GM13977 (cell line): ENCODE measurements around the gene ZFPL1.

Experiments used
- DNase-seq: peaks from one replicate; pipeline ENCODE4 v3.0.0; 2012; ENCODE audit warnings: low spot score
- in situ Hi-C: fragments of 300-500 bp; cut with MboI; formaldehyde crosslinking; loops from one replicate; pipeline ENCODE4 v1.12.0; 2022; ENCODE audit warnings: low sequenced_read_pairs, low pct_unique_long_range_greater_than_20kb, mixed read lengths, inconsistent platforms; ENCODE audit not compliant: unreplicated experiment
- TF ChIP-seq, protein P1 (sequence below): IDR thresholded peaks from 2 replicates; pipeline ENCODE4 v1.5.1; 2012; ENCODE audit warnings: mild to moderate bottlenecking, control low read depth; ENCODE audit not compliant: insufficient read depth; ENCODE audit errors: extremely low read depth, missing control alignments

Gene ZFPL1

DNA sequence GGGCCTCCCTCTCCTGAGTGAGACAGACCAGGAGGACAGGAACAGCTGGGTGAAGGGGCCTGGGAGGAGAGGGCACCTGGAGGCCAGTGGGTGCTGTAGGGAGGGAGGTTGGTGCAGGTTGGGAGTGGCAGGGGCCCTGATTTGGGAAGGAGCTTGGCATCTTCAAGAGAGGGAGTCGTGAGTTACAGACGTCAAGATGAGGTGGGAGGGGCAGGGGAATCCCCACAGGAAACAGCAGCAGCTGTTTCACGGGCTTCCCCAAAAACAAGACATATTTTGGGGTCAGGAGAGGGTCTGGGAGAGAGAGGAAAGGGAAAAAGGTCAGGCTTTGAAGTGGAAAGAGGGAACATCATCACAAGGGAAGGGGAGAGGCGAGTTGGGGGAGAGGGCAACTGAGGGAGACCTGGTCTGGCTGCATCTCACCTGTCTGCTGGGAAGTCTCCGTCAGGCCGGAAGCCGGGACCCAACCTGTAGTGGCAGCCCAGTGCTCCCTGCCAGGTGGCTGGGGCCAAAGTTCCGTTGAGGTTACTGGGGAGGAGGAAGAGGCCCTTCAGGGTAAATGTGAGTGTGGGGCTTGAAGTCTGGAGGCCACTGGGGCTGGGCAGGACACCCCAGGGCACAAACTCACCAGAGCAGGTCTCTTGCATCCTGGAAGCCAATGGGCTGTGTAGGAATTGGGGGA is 30.1 kb upstream of the ZFPL1 start:
- in situ Hi-C loops = no loop called here
- TF ChIP-seq, protein P1, sequence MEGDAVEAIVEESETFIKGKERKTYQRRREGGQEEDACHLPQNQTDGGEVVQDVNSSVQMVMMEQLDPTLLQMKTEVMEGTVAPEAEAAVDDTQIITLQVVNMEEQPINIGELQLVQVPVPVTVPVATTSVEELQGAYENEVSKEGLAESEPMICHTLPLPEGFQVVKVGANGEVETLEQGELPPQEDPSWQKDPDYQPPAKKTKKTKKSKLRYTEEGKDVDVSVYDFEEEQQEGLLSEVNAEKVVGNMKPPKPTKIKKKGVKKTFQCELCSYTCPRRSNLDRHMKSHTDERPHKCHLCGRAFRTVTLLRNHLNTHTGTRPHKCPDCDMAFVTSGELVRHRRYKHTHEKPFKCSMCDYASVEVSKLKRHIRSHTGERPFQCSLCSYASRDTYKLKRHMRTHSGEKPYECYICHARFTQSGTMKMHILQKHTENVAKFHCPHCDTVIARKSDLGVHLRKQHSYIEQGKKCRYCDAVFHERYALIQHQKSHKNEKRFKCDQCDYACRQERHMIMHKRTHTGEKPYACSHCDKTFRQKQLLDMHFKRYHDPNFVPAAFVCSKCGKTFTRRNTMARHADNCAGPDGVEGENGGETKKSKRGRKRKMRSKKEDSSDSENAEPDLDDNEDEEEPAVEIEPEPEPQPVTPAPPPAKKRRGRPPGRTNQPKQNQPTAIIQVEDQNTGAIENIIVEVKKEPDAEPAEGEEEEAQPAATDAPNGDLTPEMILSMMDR = no peak
- no peak for DNase-seq

DNA sequence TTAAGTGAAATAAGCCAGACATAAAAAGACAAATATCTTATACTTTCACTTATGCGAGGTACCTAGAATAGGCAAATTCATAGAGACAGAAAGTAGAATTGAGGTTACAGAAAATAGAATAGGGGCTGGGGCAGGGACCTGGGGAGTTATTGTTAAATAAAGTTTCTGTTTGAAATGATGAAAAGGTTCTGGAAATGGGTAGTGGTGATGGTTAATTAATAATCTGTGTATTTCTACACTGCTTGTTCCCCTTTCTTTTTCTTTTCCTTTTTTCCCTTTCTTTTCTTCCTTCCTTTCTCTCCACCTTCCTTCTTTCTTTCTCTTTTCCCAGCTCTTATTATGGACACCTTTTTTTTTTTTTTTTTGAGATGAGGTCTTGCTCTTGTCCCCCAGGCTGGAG is 28.5 kb upstream of the ZFPL1 start:
- in situ Hi-C loops = no loop called here
- TF ChIP-seq, protein P1 = no peak
- DNase-seq = no peak

DNA sequence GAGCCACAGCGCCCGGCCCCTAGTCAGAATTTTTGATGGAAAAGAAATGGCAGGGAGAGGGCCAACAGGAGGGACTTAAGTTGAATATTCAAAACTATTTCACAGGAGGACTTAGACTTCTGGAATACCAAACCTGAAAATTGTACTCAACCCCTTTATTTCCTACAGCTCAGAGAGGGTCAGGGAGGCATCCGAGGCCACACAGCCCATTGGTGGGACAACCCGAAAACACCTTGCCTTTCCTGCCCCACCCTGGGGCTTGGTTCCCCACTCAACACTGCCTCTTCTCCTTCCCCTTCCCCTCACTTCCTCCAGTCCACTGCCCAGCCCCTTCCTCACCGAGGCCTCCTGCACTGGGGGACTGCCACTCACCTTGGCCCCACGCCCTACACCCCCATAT is 27.0 kb upstream of the ZFPL1 start:
- TF ChIP-seq, protein P1 = no peak
- in situ Hi-C loops = no loop called here
- DNase-seq = no peak

DNA sequence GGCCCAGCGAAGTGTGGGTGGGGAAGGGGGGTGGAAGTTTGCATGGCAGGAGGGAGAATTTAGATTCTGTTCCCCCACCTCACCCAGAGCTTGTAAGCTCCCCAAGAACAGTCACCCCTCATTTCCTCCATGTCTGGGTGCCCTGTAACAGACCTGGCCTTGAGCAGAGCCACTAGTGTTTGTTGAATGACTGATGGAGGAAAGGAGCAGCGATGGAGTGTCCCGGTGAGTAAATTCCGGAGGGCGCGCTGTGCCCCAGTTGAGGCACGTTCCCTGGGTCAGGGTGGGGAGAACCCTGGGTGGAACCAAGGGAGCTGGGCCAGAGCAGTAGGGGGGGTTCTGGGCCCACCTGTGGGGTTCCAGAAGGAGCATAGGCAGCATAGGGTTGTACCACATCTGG is 26.5 kb upstream of the ZFPL1 start:
- DNase-seq = no peak
- TF ChIP-seq, protein P1 = no peak
- in situ Hi-C loops = no loop called here

DNA sequence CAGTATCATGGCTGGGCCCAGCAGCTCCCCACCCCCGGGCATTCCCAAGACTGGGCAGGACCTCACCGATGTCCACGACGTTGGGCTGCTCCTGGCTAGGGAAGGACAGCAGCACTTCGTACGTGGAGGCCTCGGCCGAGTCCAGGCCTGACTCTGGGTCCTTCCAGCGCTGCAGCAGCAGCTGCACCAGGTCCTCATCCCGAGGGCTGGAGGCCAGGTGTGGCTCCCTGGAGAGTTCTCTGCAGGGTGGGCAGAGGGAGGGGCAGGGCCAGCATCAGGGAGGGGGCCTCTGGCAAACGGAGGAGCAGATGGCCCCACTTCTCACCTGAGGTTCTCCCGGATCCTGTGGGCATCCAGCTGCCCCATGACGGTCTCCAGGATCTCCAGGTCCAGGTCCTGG is 26.0 kb upstream of the ZFPL1 start:
- DNase-seq = no peak
- in situ Hi-C loops = no loop called here
- TF ChIP-seq, protein P1 = no peak

DNA sequence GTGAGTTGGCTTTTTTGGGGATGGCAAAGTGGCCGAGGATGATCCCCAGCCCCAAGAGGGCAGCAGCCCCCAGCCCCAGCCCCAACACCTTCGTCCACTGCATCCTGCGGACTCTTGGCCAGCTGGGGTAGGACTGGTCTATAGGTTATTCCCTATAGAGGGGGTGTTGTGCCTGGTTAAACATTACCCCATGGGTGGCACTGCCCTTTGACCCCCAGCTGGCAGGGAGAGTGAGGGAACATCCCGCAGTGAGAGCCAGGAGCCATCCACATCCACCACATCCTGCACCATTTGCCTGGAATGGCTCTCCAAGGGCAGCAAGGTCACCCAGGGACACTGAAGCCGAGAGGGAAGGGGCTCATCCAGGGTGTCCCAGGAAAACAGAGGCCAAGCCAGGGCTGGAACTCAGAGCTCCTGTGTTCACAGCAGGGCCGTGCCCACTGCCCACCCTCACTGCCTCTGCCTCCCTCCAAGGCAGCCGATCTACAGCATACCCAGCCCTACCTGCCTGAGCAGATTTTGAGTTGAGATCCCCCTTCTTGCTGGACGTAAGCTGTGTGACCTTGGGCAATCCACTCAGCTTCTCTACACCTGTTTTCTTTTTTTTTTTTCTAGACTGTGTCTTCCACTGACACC is 25.5 kb upstream of the ZFPL1 start, which contains the start of gene NAALADL1:
Gene NAALADL1 (minus strand): TSS at position 135 of the 636 bp plus-strand sequence. CDS start 32 bp downstream, at position 103.
- TF ChIP-seq, protein P1 = no peak
- no peak for DNase-seq
- in situ Hi-C loops = no loop called here
